K562 (cell line): ENCODE data around the gene TAF8. TPM values are rescaled to one million over a fixed set of nuclear protein-coding genes. Genes with fewer than 3 reads are reported as not detected.
A peak's percentile ranks its signal among the peaks of the same experiment; 100 is the strongest.

Experiments used
- ATAC-seq: fragments of 200-7000 bp; cut with Tn5 transposase; 3 replicates; pipeline ENCODE4 v1.9.1; 2020; ENCODE audit warnings: moderate library complexity
- BruUV-seq: library from RNA; stranded (reverse); fragments of 400-500 nt; replicated peaks from 2 replicates; lab custom pipeline; 2021; lab: Mats Ljungman, UMichigan
- CTCF ChIA-PET: fragments of 300-600 bp; formaldehyde crosslinking; extraction: SDS; loops from one replicate; lab custom pipeline; 2021; ENCODE audit warnings: low intra/inter-chr PET ratio; lab: Yijun Ruan, JAX
- POLR2A ChIA-PET: fragments of 300-600, 350-650 bp; sonication (Branson Sonifier 250); formaldehyde crosslinking; extraction: SDS; loops from one replicate; lab custom pipeline; 2021; ENCODE audit warnings: antibody characterized with exemption, inconsistent platforms; lab: Yijun Ruan, JAX
- DNase-seq, 4 experiments: peaks; one replicate each; pipeline versions ENCODE4 v3.0.0 to v3.0.0-alpha.2; 2011 to 2018; ENCODE audit warnings: low spot score in 3 of 4, mixed read lengths in 3 of 4; ENCODE audit errors: extremely low read depth in 1 of 4
- FAIRE-seq: peaks from 2 replicates; lab custom pipeline; 2011; peaks lifted over from hg19 to GRCh38; lab: Jason Lieb, UNC
- H2AFZ ChIP-seq: 2 replicates; pipeline ENCODE4 v1.6.0; 2011; ENCODE audit warnings: low read depth, low read length, control low read depth, inconsistent platforms
- H3K27ac ChIP-seq: fragments of 200-600 bp; 3 replicates; pipeline ENCODE4 v1.8.0; 2011; ENCODE audit warnings: low read depth, mild to moderate bottlenecking, control low read depth, inconsistent platforms, low read length, moderate library complexity, mixed read lengths; ENCODE audit errors: extremely low read depth
- H3K27me3 ChIP-seq, 2 experiments: fragments of 300-600 bp in 1 of 2; 2 replicates in 1 of 2; 3 replicates in 1 of 2; pipeline versions ENCODE4 v1.6.0 to v1.8.0; 2011; ENCODE audit warnings: inconsistent platforms in 2 of 2, low read length in 2 of 2, mild to moderate bottlenecking in 1 of 2, mixed read lengths in 1 of 2, moderate library complexity in 1 of 2; ENCODE audit not compliant: control insufficient read depth in 2 of 2, insufficient read depth in 2 of 2
- H3K36me3 ChIP-seq: fragments of 300-600 bp; 3 replicates; pipeline ENCODE4 v1.8.0; 2011; ENCODE audit warnings: mild to moderate bottlenecking, low read length, inconsistent platforms; ENCODE audit not compliant: control insufficient read depth, insufficient read depth
- H3K4me1 ChIP-seq, 2 experiments: fragments of 200-600 bp in 1 of 2; replicated peaks in 1 of 2; 2 replicates in 1 of 2; 3 replicates in 1 of 2; pipeline versions ENCODE4 v1.5.1 to v1.8.0; 2011; ENCODE audit warnings: inconsistent platforms in 2 of 2, low read length in 2 of 2, mild to moderate bottlenecking in 1 of 2, mixed read lengths in 1 of 2, moderate library complexity in 1 of 2; ENCODE audit not compliant: control insufficient read depth in 2 of 2, insufficient read depth in 2 of 2
- H3K4me2 ChIP-seq: 2 replicates; pipeline ENCODE4 v1.6.1; 2011; ENCODE audit warnings: low read length, control low read depth, inconsistent platforms, mixed read lengths; ENCODE audit not compliant: insufficient read depth
- H3K4me3 ChIP-seq: fragments of 200-600 bp; sonication (generic), shearing (Covaris generic); 2 replicates; pipeline ENCODE4 v1.5.1; 2016; ENCODE audit warnings: control low read depth, inconsistent platforms
- H3K79me2 ChIP-seq: fragments of 200-600 bp; 3 replicates; pipeline ENCODE4 v1.8.0; 2011; ENCODE audit warnings: low read length, inconsistent platforms; ENCODE audit not compliant: control insufficient read depth, insufficient read depth
- H3K9ac ChIP-seq, 2 experiments: 2 replicates each; pipeline versions ENCODE4 v1.6.0 to v1.6.1; 2011; ENCODE audit warnings: low read depth in 2 of 2, low read length in 2 of 2, control low read depth in 1 of 2, inconsistent platforms in 1 of 2, mild to moderate bottlenecking in 1 of 2, mixed read lengths in 1 of 2; ENCODE audit not compliant: insufficient read depth in 1 of 2
- H3K9me1 ChIP-seq: one replicate; pipeline ENCODE4 v1.6.0; 2011; ENCODE audit warnings: inconsistent platforms, mild to moderate bottlenecking, low read length, moderate library complexity; ENCODE audit not compliant: control insufficient read depth, insufficient read depth
- H3K9me3 ChIP-seq: replicated peaks from 2 replicates; pipeline ENCODE4 v1.5.1; 2011; ENCODE audit warnings: low read depth, low read length, inconsistent platforms; ENCODE audit not compliant: control insufficient read depth, insufficient read depth
- H4K20me1 ChIP-seq: replicated peaks from 2 replicates; pipeline ENCODE4 v1.6.1; 2011; ENCODE audit warnings: low read length, inconsistent platforms, mixed read lengths; ENCODE audit not compliant: control insufficient read depth, insufficient read depth
- CXXC5 ChIP-seq: fragments of 250-450 bp; sonication (Bioruptor Pico); IDR thresholded peaks from 2 replicates; pipeline ENCODE4 v1.8.0; 2022; ENCODE audit warnings: inconsistent platforms, mild to moderate bottlenecking, moderate library complexity
- ERF ChIP-seq: fragments of 450-650 bp; formaldehyde crosslinking; IDR thresholded peaks from 2 replicates; pipeline ENCODE4 v1.4.0; 2020; ENCODE audit warnings: mild to moderate bottlenecking, mixed read lengths
- HCFC1 ChIP-seq: IDR thresholded peaks from 2 replicates; pipeline ENCODE4 v1.6.1; 2012; ENCODE audit warnings: low read depth, low read length, improper control_type of control experiment
- HNRNPH1 ChIP-seq: fragments of 200-400 bp; formaldehyde crosslinking; optimal IDR thresholded peaks from 2 replicates; pipeline ENCODE3; 2017; ENCODE audit warnings: low read depth, mild to moderate bottlenecking, low read length, moderate library complexity
- MTA3 ChIP-seq: fragments of 450-650 bp; formaldehyde crosslinking; IDR thresholded peaks from 2 replicates; pipeline ENCODE4 v1.6.1; 2017; ENCODE audit warnings: mild to moderate bottlenecking, borderline replicate concordance
- RHOXF2B ChIP-seq: fragments of 250-450 bp; sonication (Bioruptor Pico); conservative IDR thresholded peaks from 2 replicates; pipeline ENCODE4 v1.5.1; 2021
- STAG1 ChIP-seq: sonication (generic); formaldehyde crosslinking; IDR thresholded peaks from 2 replicates; pipeline ENCODE4 v1.5.0; 2020; ENCODE audit warnings: missing genetic modification reagents, borderline replicate concordance
- TAF7 ChIP-seq: fragments of 450-650 bp; IDR thresholded peaks from 2 replicates; pipeline ENCODE4 v1.6.1; 2016; ENCODE audit warnings: missing genetic modification characterization, missing compliant biosample characterization
- ZBED1 ChIP-seq: IDR thresholded peaks from 2 replicates; pipeline ENCODE4 v1.6.1; 2014
- ZNF584 ChIP-seq: fragments of 200-800 bp; sonication (Bioruptor generic); IDR thresholded peaks from 2 replicates; pipeline ENCODE4 v1.6.1; 2016; ENCODE audit warnings: low read depth, mild to moderate bottlenecking, missing genetic modification characterization, missing compliant biosample characterization
- ZNF586 ChIP-seq: fragments of 450-650 bp; formaldehyde crosslinking; conservative IDR thresholded peaks from 2 replicates; pipeline ENCODE4 v1.4.0; 2020; ENCODE audit warnings: mild to moderate bottlenecking, moderate library complexity
- ZNF780A ChIP-seq: fragments of 250-450 bp; sonication (Bioruptor Pico); IDR thresholded peaks from 2 replicates; pipeline ENCODE4 v1.5.0; 2021; ENCODE audit warnings: mild to moderate bottlenecking
- WGBS: fragments of 100-300 bp; shearing (Covaris generic); methylation state at CpG from one replicate; pipeline ENCODE4 v1.1.6; 2016; ENCODE audit warnings: low coverage, mixed read lengths; ENCODE audit not compliant: insufficient coverage; ENCODE audit errors: missing lambda C conversion rate; 5-methylcytosine and 5-hydroxymethylcytosine counted together
- in situ Hi-C: fragments of 300-500 bp; cut with MboI; formaldehyde crosslinking; loops from 4 replicates; pipeline ENCODE4 v1.15.0; 2018; ENCODE audit warnings: inconsistent platforms, mixed read lengths
- intact Hi-C: fragments of 100-400 bp; cut with micrococcal nuclease; formaldehyde crosslinking; loops from 2 replicates; pipeline ENCODE4 v1.14.2; 2022
- polyA plus RNA-seq, 8 experiments: library from polyadenylated mRNA; depleted of rRNA in 4 of 8; stranded (reverse) in 5 of 8; unstranded in 3 of 8; fragments of >200 nt; fragmentation: Nextera tagmentation in 2 of 8; fragmentation: Illumina TruSeq in 1 of 8; extraction: Ambion mirVana in 2 of 8; extraction: Trizol in 1 of 8; gene quantifications; 2 replicates each; pipeline versions ENCODE4 v1.2.1 to v1.2.3, GENCODE V29; 2011 to 2014; ENCODE audit warnings: inconsistent platforms in 1 of 8, missing spikeins in 1 of 8
- total RNA-seq, 7 experiments: library from RNA; depleted of rRNA in 6 of 7; stranded (reverse); fragments of >200 nt in 6 of 7; fragmentation: Illumina TruSeq in 2 of 7; extraction: Trizol in 2 of 7; gene quantifications; 2 replicates each; pipeline versions ENCODE4 v1.2.1 to v1.2.3, GENCODE V29; 2011 to 2021; ENCODE audit warnings: low replicate concordance in 1 of 7
- TF ChIP-seq, protein P1 (sequence below): fragments of 450-650 bp; formaldehyde crosslinking; IDR thresholded peaks from 2 replicates; pipeline ENCODE4 v1.4.0; 2020; ENCODE audit warnings: mild to moderate bottlenecking, moderate library complexity
- TF ChIP-seq, protein P2 (sequence below): fragments of 450-650 bp; IDR thresholded peaks from 2 replicates; pipeline ENCODE4 v1.6.1; 2016; ENCODE audit warnings: mild to moderate bottlenecking

Gene TAF8
- total and polyA plus RNA-seq, 9 of the 15 experiments (the other 6 are each of a cell fraction or from before 2014, with no cell fraction given) = 29.4 to 84.0 (median 52.6) TPM

DNA sequence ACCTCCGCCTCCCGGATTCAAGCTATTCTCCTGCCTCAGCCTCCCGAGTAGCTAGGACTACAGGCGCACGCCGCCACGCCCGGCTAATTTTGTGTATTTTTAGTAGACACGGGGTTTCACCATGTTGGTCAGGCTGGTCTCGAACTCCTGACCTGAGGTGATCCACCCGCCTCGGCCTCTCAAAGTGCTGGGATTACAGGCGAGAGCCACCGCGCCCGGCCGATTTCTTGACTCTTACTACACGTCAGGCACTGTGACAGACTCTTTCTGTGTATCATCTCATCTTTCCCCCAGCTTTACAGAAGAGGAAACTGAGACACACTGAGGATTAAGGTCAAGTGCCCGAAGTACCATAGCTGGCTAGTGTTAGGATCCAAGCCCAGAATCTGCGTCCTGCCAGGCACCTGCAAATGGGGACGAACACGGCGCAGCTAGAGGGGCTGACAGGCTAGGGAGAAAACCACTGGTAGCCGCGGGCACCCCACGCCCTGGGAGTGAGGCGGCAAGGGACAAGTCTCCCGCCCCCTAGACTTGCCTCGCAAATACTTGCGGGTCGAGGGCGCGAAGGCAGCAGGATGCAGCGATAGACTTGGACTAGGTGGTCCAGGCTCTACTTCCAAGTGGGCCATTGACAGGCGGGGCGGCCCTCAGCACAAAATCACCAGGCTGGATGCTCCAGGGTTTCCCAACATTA lies 1.1 kb upstream of the TAF8 start (continued):
- TF ChIP-seq HCFC1 = no peak
- TF ChIP-seq ERF = no peak
- no peak for TF ChIP-seq HNRNPH1

DNA sequence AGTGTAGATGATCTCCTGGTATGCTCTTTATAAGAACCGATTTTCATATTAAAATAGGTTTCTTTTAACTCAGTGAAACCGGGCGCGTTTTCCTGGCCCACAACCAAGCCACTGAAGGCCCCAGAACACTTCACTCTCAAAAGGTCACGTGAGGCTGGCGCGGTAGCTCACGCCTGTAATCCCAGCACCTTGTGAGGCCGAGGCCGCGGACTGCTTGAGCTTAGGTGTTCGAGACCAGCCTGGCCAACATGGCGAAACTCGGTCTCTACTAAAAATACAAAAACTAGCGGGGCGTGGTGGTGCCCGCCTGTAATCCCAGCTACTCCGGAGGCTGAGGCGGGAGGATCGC lies 402 bp upstream of the TAF8 start:
- Histone ChIP-seq H3K27ac (peak overlapping the region; percentile 98; the same call in 2 of the 3 replicates), H3K79me2 (peaks cover 21% of the 10 kb centered on the region), H3K36me3 (peaks cover 34% of the 10 kb centered on the region), H3K9me3 (no peaks in the 10 kb centered on the region), H3K4me1 (peaks cover 44 to 46% of the 10 kb centered on the region in 2 experiments), H3K9me1 (no peaks in the 10 kb centered on the region), H3K9ac (peak overlapping the region; percentile 17 to 97; a peak in 3 of 4 replicates), H4K20me1 (no peaks in the 10 kb centered on the region), H3K4me2 (peak overlapping the region; percentile 22; the same call in 1 of the 2 replicates), H3K4me3 (peak overlapping the region; percentile 86; the same call in 1 of the 2 replicates), H3K27me3 (no peaks in the 10 kb centered on the region), H2AFZ (peak overlapping the region; percentile 100)
- DNase-seq (peak in 2 of 4 experiments; percentile 9 to 58), FAIRE-seq (no peak), ATAC-seq (no peak)
- in situ Hi-C loops (loop anchor here (5.0 to 10.0 kb wide), 2 partner anchors 145 to 263 kb away; partner anchors contain the start of gene TOMM6), intact Hi-C loops (loop anchor here (10.0 kb wide), 1 partner anchor 345 kb away; no protein-coding TSS in a partner anchor)
- POLR2A ChIA-PET = interaction anchor here (0.7 to 4.3 kb wide), 13 partner anchors 8 to 263 kb away, joined by 3 to 27 read pairs (median 5); partner anchors contain the start of gene TOMM6
- CTCF ChIA-PET = interaction anchor here (0.7 kb wide), 1 partner anchor 174 kb away, joined by 3 read pairs; no protein-coding TSS in a partner anchor
- no TSS peak for BruUV-seq
- WGBS = 63% methylated on average over 19 of the region's 20 CpGs
- TF ChIP-seq, protein P1, sequence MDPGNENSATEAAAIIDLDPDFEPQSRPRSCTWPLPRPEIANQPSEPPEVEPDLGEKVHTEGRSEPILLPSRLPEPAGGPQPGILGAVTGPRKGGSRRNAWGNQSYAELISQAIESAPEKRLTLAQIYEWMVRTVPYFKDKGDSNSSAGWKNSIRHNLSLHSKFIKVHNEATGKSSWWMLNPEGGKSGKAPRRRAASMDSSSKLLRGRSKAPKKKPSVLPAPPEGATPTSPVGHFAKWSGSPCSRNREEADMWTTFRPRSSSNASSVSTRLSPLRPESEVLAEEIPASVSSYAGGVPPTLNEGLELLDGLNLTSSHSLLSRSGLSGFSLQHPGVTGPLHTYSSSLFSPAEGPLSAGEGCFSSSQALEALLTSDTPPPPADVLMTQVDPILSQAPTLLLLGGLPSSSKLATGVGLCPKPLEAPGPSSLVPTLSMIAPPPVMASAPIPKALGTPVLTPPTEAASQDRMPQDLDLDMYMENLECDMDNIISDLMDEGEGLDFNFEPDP (CRISPR knock-in tag) = no peak
- TF ChIP-seq TAF7 (tag) (no peak), CXXC5 (CRISPR knock-in tag) (no peak), RHOXF2B (no peak; the same call in 1 of the 2 replicates), STAG1 (CRISPR knock-in tag) (no peak), ZBED1 (no peak), ZNF584 (CRISPR knock-in tag) (no peak), ZNF586 (no peak), MTA3 (0 out of 2 replicates have a peak, but pooled peaks have one; percentile 9), ZNF780A (CRISPR knock-in tag) (no peak)
- TF ChIP-seq, protein P2, sequence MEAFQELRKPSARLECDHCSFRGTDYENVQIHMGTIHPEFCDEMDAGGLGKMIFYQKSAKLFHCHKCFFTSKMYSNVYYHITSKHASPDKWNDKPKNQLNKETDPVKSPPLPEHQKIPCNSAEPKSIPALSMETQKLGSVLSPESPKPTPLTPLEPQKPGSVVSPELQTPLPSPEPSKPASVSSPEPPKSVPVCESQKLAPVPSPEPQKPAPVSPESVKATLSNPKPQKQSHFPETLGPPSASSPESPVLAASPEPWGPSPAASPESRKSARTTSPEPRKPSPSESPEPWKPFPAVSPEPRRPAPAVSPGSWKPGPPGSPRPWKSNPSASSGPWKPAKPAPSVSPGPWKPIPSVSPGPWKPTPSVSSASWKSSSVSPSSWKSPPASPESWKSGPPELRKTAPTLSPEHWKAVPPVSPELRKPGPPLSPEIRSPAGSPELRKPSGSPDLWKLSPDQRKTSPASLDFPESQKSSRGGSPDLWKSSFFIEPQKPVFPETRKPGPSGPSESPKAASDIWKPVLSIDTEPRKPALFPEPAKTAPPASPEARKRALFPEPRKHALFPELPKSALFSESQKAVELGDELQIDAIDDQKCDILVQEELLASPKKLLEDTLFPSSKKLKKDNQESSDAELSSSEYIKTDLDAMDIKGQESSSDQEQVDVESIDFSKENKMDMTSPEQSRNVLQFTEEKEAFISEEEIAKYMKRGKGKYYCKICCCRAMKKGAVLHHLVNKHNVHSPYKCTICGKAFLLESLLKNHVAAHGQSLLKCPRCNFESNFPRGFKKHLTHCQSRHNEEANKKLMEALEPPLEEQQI = no peak
